RPMI7951 (cell line): ENCODE data around the gene RAPGEF6. TPM values are rescaled to one million over a fixed set of nuclear protein-coding genes. Genes with fewer than 3 reads are reported as not detected.
"Not testable (repeated sequence)": the region's sequence is repeated elsewhere in the genome, so short reads cannot be mapped to it uniquely, and the experiment has no call there.

Experiments used
- DNase-seq: peaks from one replicate; pipeline ENCODE4 v3.0.0-alpha.2; 2012; ENCODE audit warnings: low read depth
- total RNA-seq: library from RNA; depleted of rRNA; stranded (reverse); fragments of >200 nt; shearing (Covaris generic); gene quantifications from 2 replicates; pipeline ENCODE4 v1.2.3, GENCODE V29; 2014

The RAPGEF6 gene
- total RNA-seq, 1 experiment from 2014 or later, result 10.8 TPM

GRCh38 chr5:131423056-131423455 is 212.0 kb downstream of the RAPGEF6 start:
- peak; percentile 7 for DNase-seq

- DNase-seq, result no peak
Observed at GRCh38 chr5:131419877-131420276, 215.2 kb downstream of the RAPGEF6 start.

- no peak for DNase-seq
Observed at GRCh38 chr5:131418846-131419245, 216.2 kb downstream of the RAPGEF6 start.

- peak; percentile 55 for DNase-seq
Observed at GRCh38 chr5:131417240-131417869, 217.7 kb downstream of the RAPGEF6 start.

GRCh38 chr5:131416729-131417128 is 218.3 kb downstream of the RAPGEF6 start:
- DNase-seq, result no peak

GRCh38 chr5:131413605-131414559 is 221.1 kb downstream of the RAPGEF6 start:
- peak; percentile 3 for DNase-seq

- no peak for DNase-seq
Observed at GRCh38 chr5:131406975-131407638, 227.9 kb downstream of the RAPGEF6 start.

- no peak for DNase-seq
Observed at GRCh38 chr5:131406076-131406475, 229.0 kb downstream of the RAPGEF6 start.

- DNase-seq, result no peak
Observed at GRCh38 chr5:131405674-131406073, 229.4 kb downstream of the RAPGEF6 start.

- no peak for DNase-seq
Observed at GRCh38 chr5:131400585-131400984, 234.4 kb downstream of the RAPGEF6 start.

- not testable (repeated sequence) for DNase-seq
Observed at GRCh38 chr5:131399007-131399406, 236.0 kb downstream of the RAPGEF6 start.

- no peak for DNase-seq
Observed at GRCh38 chr5:131396630-131397273, 238.3 kb downstream of the RAPGEF6 start.

GRCh38 chr5:131396015-131396414 is 239.0 kb downstream of the RAPGEF6 start:
- no peak for DNase-seq

GRCh38 chr5:131394128-131394527 is 240.9 kb downstream of the RAPGEF6 start:
- DNase-seq, result no peak

- no peak for DNase-seq
Observed at GRCh38 chr5:131393498-131393968, 241.5 kb downstream of the RAPGEF6 start.

- no peak for DNase-seq
Observed at GRCh38 chr5:131392466-131393095, 242.4 kb downstream of the RAPGEF6 start.

- DNase-seq, result no peak
Observed at GRCh38 chr5:131389869-131390265, 245.2 kb downstream of the RAPGEF6 start.

GRCh38 chr5:131389096-131389868 is 245.7 kb downstream of the RAPGEF6 start:
- no peak for DNase-seq

- DNase-seq, result no peak
Observed at GRCh38 chr5:131387255-131387654, 247.8 kb downstream of the RAPGEF6 start.

- no peak for DNase-seq
Observed at GRCh38 chr5:131386779-131387178, 248.2 kb downstream of the RAPGEF6 start.
